ENCODE measurements around the gene PLA1A.
"Not testable (repeated sequence)": the region's sequence is repeated elsewhere in the genome, so short reads cannot be mapped to it uniquely, and the experiment has no call there.

The PLA1A gene

GRCh38 chr3:119560160-119560559 lies 37.5 kb upstream of the PLA1A start:
- H3K27me3 ChIP-seq (replicated peaks in 2 of 5; ENCODE audit: control insufficient read depth in 4 of 5, insufficient read depth in 5 of 5, low read length in 4 of 5), result no peaks in the 10 kb centered on the region
- DNase-seq, result no peak
- 82% methylated on average over 3 of the region's 5 CpGs for WGBS (ENCODE audit: insufficient coverage)
- H3K36me3 ChIP-seq (ENCODE audit: control insufficient read depth in 4 of 4, insufficient read depth in 4 of 4, low read length in 3 of 4), result no peaks in the 10 kb centered on the region
- ChIA-PET POLR2A (no interaction called here), CTCF (interaction anchor here (0.8 to 2.0 kb wide), 9 partner anchors 10 to 121 kb away, joined by 3 to 11 read pairs (median 3); no protein-coding TSS in a partner anchor)
- H3K4me3 ChIP-seq (ENCODE audit: control insufficient read depth in 1 of 7, extremely low read depth in 1 of 7, insufficient read depth in 4 of 7, low read depth in 2 of 7, low read length in 6 of 7), result no peak overlapping the region
- peaks cover 0 to 25% (median 20%) of the 10 kb centered on the region in 4 experiments for H3K4me1 ChIP-seq (ENCODE audit: control extremely low read depth in 1 of 4, control insufficient read depth in 4 of 4, insufficient read depth in 4 of 4, low read length in 3 of 4)
- H3K9me3 ChIP-seq (ENCODE audit: control extremely low read depth in 1 of 5, control insufficient read depth in 4 of 5, insufficient read depth in 2 of 5, low read depth in 1 of 5, low read length in 4 of 5), result no peaks in the 10 kb centered on the region
- H3K27ac ChIP-seq (ENCODE audit: insufficient read depth in 1 of 2, low read depth in 1 of 2, low read length in 2 of 2, poor library complexity in 1 of 2, severe bottlenecking in 2 of 2), result no peak overlapping the region

DNA sequence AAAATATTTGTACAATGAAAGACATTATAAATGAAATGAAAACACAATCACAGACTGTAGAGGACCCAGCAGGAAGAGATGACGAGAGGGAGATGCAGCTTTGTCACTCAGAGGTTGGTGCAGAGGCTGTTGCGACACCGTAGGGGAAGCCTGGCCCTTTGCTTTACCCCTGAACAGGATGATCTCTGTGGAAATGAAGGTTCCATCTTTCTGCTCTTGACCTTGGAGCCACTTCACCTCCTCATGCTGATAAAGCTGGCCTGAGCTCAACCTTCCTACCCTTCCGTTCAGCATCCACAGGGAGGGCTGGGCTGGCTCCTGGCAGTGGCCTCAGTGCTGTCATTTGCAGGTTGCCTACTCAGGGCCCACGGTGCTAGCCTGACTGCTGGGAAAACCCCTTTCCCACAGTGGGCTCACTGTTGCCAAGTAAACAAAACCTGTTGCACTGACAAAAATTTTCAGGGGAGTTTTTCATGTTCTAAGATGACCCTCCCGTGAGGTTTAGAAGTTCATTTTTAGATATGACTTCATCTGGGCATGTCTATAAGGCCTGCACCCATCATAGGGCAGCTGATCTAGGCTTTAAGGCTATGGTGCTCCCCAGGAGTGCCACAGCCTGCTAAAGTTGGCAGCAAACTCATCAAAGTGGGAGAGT lies 35.3 kb upstream of the PLA1A start:
- no peaks in the 10 kb centered on the region for H3K36me3 ChIP-seq (ENCODE audit: control insufficient read depth in 4 of 4, insufficient read depth in 4 of 4, low read length in 3 of 4)
- H3K27me3 ChIP-seq (replicated peaks in 2 of 5; ENCODE audit: control insufficient read depth in 4 of 5, insufficient read depth in 5 of 5, low read length in 4 of 5), result no peaks in the 10 kb centered on the region
- ChIA-PET POLR2A (no interaction called here), CTCF (no interaction called here)
- peak; percentile 35 to 87 (median 85) for DNase-seq
- peaks cover 0 to 16% (median 13%) of the 10 kb centered on the region in 4 experiments for H3K4me1 ChIP-seq (ENCODE audit: control extremely low read depth in 1 of 4, control insufficient read depth in 4 of 4, insufficient read depth in 4 of 4, low read length in 3 of 4)
- H3K4me3 ChIP-seq (ENCODE audit: control insufficient read depth in 1 of 7, extremely low read depth in 1 of 7, insufficient read depth in 4 of 7, low read depth in 2 of 7, low read length in 6 of 7), result no peak overlapping the region
- 76% methylated on average over 3 of the region's 6 CpGs for WGBS (ENCODE audit: insufficient coverage)
- peak overlapping the region in 1 of 2 experiments; percentile 27 for H3K27ac ChIP-seq (ENCODE audit: insufficient read depth in 1 of 2, low read depth in 1 of 2, low read length in 2 of 2, poor library complexity in 1 of 2, severe bottlenecking in 2 of 2)
- H3K9me3 ChIP-seq (ENCODE audit: control extremely low read depth in 1 of 5, control insufficient read depth in 4 of 5, insufficient read depth in 2 of 5, low read depth in 1 of 5, low read length in 4 of 5), result no peaks in the 10 kb centered on the region

- H3K9me3 ChIP-seq (ENCODE audit: control extremely low read depth in 1 of 5, control insufficient read depth in 4 of 5, insufficient read depth in 2 of 5, low read depth in 1 of 5, low read length in 4 of 5); DNase-seq; H3K27ac ChIP-seq (ENCODE audit: insufficient read depth in 1 of 2, low read depth in 1 of 2, low read length in 2 of 2, poor library complexity in 1 of 2, severe bottlenecking in 2 of 2); CTCF ChIA-PET; H3K4me3 ChIP-seq (ENCODE audit: control insufficient read depth in 1 of 7, extremely low read depth in 1 of 7, insufficient read depth in 4 of 7, low read depth in 2 of 7, low read length in 6 of 7); H3K36me3 ChIP-seq (ENCODE audit: control insufficient read depth in 4 of 4, insufficient read depth in 4 of 4, low read length in 3 of 4); H3K27me3 ChIP-seq (replicated peaks in 2 of 5; ENCODE audit: control insufficient read depth in 4 of 5, insufficient read depth in 5 of 5, low read length in 4 of 5): not testable (repeated sequence)
- H3K4me1 ChIP-seq (ENCODE audit: control extremely low read depth in 1 of 4, control insufficient read depth in 4 of 4, insufficient read depth in 4 of 4, low read length in 3 of 4), result peaks cover 0 to 15% (median 11%) of the 10 kb centered on the region in 4 experiments
- no CpG with 5 or more reads among the region's 2 CpGs for WGBS (ENCODE audit: insufficient coverage)
- POLR2A ChIA-PET, result interaction anchor here (0.6 kb wide), 1 partner anchor 16 kb away, joined by 3 read pairs; no protein-coding TSS in a partner anchor
Observed at GRCh38 chr3:119563334-119563733, 34.4 kb upstream of the PLA1A start.

GRCh38 chr3:119569156-119569555 lies 28.5 kb upstream of the PLA1A start:
- H3K27me3 ChIP-seq (replicated peaks in 2 of 5; ENCODE audit: control insufficient read depth in 4 of 5, insufficient read depth in 5 of 5, low read length in 4 of 5), result no peaks in the 10 kb centered on the region
- no peak overlapping the region for H3K27ac ChIP-seq (ENCODE audit: insufficient read depth in 1 of 2, low read depth in 1 of 2, low read length in 2 of 2, poor library complexity in 1 of 2, severe bottlenecking in 2 of 2)
- peaks cover 0 to 6% (median 4%) of the 10 kb centered on the region in 4 experiments for H3K4me1 ChIP-seq (ENCODE audit: control extremely low read depth in 1 of 4, control insufficient read depth in 4 of 4, insufficient read depth in 4 of 4, low read length in 3 of 4)
- ChIA-PET POLR2A (no interaction called here), CTCF (interaction anchor here (1.0 to 1.9 kb wide), 2 partner anchors 16 to 65 kb away, joined by 3 to 4 read pairs; no protein-coding TSS in a partner anchor)
- no peak overlapping the region for H3K4me3 ChIP-seq (ENCODE audit: control insufficient read depth in 1 of 7, extremely low read depth in 1 of 7, insufficient read depth in 4 of 7, low read depth in 2 of 7, low read length in 6 of 7)
- no peaks in the 10 kb centered on the region for H3K36me3 ChIP-seq (ENCODE audit: control insufficient read depth in 4 of 4, insufficient read depth in 4 of 4, low read length in 3 of 4)
- no peak for DNase-seq
- no peaks in the 10 kb centered on the region for H3K9me3 ChIP-seq (ENCODE audit: control extremely low read depth in 1 of 5, control insufficient read depth in 4 of 5, insufficient read depth in 2 of 5, low read depth in 1 of 5, low read length in 4 of 5)
- 94% methylated on average over 4 of the region's 4 CpGs for WGBS (ENCODE audit: insufficient coverage)

GRCh38 chr3:119570229-119570628 lies 27.5 kb upstream of the PLA1A start:
- H3K4me3 ChIP-seq (ENCODE audit: control insufficient read depth in 1 of 7, extremely low read depth in 1 of 7, insufficient read depth in 4 of 7, low read depth in 2 of 7, low read length in 6 of 7), result peak overlapping the region in 3 of 7 experiments; percentile 39 to 61 (median 46)
- ChIA-PET CTCF (interaction anchor here (1.0 to 1.9 kb wide), 2 partner anchors 15 to 66 kb away, joined by 3 to 4 read pairs; no protein-coding TSS in a partner anchor), POLR2A (no interaction called here)
- DNase-seq, result peak; percentile 23 to 81 (median 75)
- peaks cover 0 to 6% (median 4%) of the 10 kb centered on the region in 4 experiments for H3K4me1 ChIP-seq (ENCODE audit: control extremely low read depth in 1 of 4, control insufficient read depth in 4 of 4, insufficient read depth in 4 of 4, low read length in 3 of 4)
- H3K27me3 ChIP-seq (replicated peaks in 2 of 5; ENCODE audit: control insufficient read depth in 4 of 5, insufficient read depth in 5 of 5, low read length in 4 of 5), result no peaks in the 10 kb centered on the region
- H3K27ac ChIP-seq (ENCODE audit: insufficient read depth in 1 of 2, low read depth in 1 of 2, low read length in 2 of 2, poor library complexity in 1 of 2, severe bottlenecking in 2 of 2), result no peak overlapping the region
- H3K9me3 ChIP-seq (ENCODE audit: control extremely low read depth in 1 of 5, control insufficient read depth in 4 of 5, insufficient read depth in 2 of 5, low read depth in 1 of 5, low read length in 4 of 5), result no peaks in the 10 kb centered on the region
- H3K36me3 ChIP-seq (ENCODE audit: control insufficient read depth in 4 of 4, insufficient read depth in 4 of 4, low read length in 3 of 4), result no peaks in the 10 kb centered on the region
- 13% methylated on average over 1 of the region's 5 CpGs for WGBS (ENCODE audit: insufficient coverage)

DNA sequence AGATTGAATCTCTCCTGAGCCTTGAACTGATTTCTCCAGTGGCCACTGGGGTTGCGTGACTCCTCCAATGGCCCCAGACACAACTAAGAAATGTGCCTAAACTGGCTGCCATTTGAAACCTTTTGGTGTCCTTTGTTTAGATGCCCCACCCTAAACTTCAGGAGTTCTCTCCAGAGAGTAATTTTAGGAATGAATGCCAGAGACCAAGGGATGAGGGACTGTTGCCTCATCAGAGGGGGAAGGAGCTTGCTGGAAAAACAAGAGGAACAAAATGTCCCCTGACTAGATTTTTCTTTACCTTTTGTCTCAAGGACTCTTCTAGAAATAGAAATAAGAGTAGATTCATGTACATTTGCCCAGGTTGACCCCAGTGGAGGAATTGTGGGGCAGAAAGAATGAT lies 26.5 kb upstream of the PLA1A start:
- ChIA-PET POLR2A (no interaction called here), CTCF (interaction anchor here (0.9 kb wide), 1 partner anchor 12 kb away, joined by 4 read pairs; the partner anchor contains the start of gene CD80)
- H3K4me3 ChIP-seq (ENCODE audit: control insufficient read depth in 1 of 7, extremely low read depth in 1 of 7, insufficient read depth in 4 of 7, low read depth in 2 of 7, low read length in 6 of 7), result no peak overlapping the region
- H3K27ac ChIP-seq (ENCODE audit: insufficient read depth in 1 of 2, low read depth in 1 of 2, low read length in 2 of 2, poor library complexity in 1 of 2, severe bottlenecking in 2 of 2), result no peak overlapping the region
- peaks cover 0 to 6% (median 4%) of the 10 kb centered on the region in 4 experiments for H3K4me1 ChIP-seq (ENCODE audit: control extremely low read depth in 1 of 4, control insufficient read depth in 4 of 4, insufficient read depth in 4 of 4, low read length in 3 of 4)
- DNase-seq, result no peak
- WGBS (ENCODE audit: insufficient coverage), result 90% methylated on average over 1 of the region's 1 CpG
- no peaks in the 10 kb centered on the region for H3K27me3 ChIP-seq (replicated peaks in 2 of 5; ENCODE audit: control insufficient read depth in 4 of 5, insufficient read depth in 5 of 5, low read length in 4 of 5)
- no peaks in the 10 kb centered on the region for H3K9me3 ChIP-seq (ENCODE audit: control extremely low read depth in 1 of 5, control insufficient read depth in 4 of 5, insufficient read depth in 2 of 5, low read depth in 1 of 5, low read length in 4 of 5)
- no peaks in the 10 kb centered on the region for H3K36me3 ChIP-seq (ENCODE audit: control insufficient read depth in 4 of 4, insufficient read depth in 4 of 4, low read length in 3 of 4)

- POLR2A ChIA-PET, result no interaction called here
- Histone ChIP-seq H3K9me3 (ENCODE audit: control extremely low read depth in 1 of 5, control insufficient read depth in 4 of 5, insufficient read depth in 2 of 5, low read depth in 1 of 5, low read length in 4 of 5) (no peaks in the 10 kb centered on the region), H3K27ac (ENCODE audit: insufficient read depth in 1 of 2, low read depth in 1 of 2, low read length in 2 of 2, poor library complexity in 1 of 2, severe bottlenecking in 2 of 2) (no peak overlapping the region), H3K4me3 (ENCODE audit: control insufficient read depth in 1 of 7, extremely low read depth in 1 of 7, insufficient read depth in 4 of 7, low read depth in 2 of 7, low read length in 6 of 7) (no peak overlapping the region), H3K4me1 (ENCODE audit: control extremely low read depth in 1 of 4, control insufficient read depth in 4 of 4, insufficient read depth in 4 of 4, low read length in 3 of 4) (peaks cover 0 to 6% (median 4%) of the 10 kb centered on the region in 4 experiments), H3K27me3 (replicated peaks in 2 of 5; ENCODE audit: control insufficient read depth in 4 of 5, insufficient read depth in 5 of 5, low read length in 4 of 5) (no peaks in the 10 kb centered on the region), H3K36me3 (ENCODE audit: control insufficient read depth in 4 of 4, insufficient read depth in 4 of 4, low read length in 3 of 4) (no peaks in the 10 kb centered on the region)
- CTCF ChIA-PET, result interaction anchor here (0.9 kb wide), 1 partner anchor 12 kb away, joined by 4 read pairs; the partner anchor contains the start of gene CD80
- no peak for DNase-seq
- WGBS (ENCODE audit: insufficient coverage), result 97% methylated on average over 5 of the region's 5 CpGs
Observed at GRCh38 chr3:119571688-119572087, 26.0 kb upstream of the PLA1A start.
